NCI-H526 treated with DMSO at 0.1 percent for 48 hours (cell line): Measurements from ENCODE around the gene TNFAIP3.
"Not testable (repeated sequence)": the region's sequence is repeated elsewhere in the genome, so short reads cannot be mapped to it uniquely, and the experiment has no call there.

Experiments used
- DNase-seq: peaks from one replicate; lab custom pipeline; 2025; lab: John Stamatoyannopoulos, UW

TNFAIP3 gene

DNA sequence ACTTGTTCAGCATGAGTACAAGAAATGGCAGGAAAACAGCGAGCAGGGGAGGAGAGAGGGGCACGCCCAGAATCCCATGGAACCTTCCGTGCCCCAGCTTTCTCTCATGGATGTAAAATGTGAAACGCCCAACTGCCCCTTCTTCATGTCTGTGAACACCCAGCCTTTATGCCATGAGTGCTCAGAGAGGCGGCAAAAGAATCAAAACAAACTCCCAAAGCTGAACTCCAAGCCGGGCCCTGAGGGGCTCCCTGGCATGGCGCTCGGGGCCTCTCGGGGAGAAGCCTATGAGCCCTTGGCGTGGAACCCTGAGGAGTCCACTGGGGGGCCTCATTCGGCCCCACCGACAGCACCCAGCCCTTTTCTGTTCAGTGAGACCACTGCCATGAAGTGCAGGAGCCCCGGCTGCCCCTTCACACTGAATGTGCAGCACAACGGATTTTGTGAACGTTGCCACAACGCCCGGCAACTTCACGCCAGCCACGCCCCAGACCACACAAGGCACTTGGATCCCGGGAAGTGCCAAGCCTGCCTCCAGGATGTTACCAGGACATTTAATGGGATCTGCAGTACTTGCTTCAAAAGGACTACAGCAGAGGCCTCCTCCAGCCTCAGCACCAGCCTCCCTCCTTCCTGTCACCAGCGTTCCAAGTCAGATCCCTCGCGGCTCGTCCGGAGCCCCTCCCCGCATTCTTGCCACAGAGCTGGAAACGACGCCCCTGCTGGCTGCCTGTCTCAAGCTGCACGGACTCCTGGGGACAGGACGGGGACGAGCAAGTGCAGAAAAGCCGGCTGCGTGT is 11.6 kb downstream of the TNFAIP3 start:
- no peak for DNase-seq

GRCh38 chr6:137879299-137879698 is 12.2 kb downstream of the TNFAIP3 start:
- DNase-seq: no peak

DNA sequence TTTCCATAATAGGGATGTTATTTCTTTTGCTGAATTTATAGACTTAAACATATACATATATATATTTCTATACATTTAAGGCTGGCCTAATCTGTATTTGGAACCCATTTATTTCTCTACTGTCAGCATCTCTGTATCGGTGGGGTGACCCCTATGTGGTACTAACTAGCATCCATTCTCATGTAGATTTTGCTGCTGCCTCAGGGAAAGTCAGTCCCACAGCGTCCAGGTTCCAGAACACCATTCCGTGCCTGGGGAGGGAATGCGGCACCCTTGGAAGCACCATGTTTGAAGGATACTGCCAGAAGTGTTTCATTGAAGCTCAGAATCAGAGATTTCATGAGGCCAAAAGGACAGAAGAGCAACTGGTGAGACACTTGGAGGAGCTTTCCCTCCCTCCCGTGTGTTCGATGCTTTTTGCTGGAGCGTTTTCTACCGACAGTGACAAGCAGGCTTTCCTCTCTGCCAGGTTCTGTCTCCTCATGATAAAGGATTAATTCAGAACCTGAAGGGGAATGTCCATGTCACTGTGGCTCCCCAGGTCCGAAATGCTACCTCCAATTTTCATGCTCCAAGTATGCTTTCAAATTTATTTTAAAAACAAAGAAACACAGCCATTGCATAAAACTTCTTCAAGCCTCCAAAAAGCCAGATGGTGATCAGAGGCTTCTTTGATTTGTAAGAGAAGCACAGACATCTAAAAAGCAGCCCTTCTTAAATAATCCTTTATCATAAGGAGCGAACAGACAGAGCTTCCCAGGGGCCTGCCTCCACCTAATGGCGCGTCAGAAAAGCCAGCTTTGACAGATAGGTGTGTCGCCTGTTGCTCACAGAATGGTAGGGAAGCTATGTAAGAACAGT is 13.1 kb downstream of the TNFAIP3 start:
- DNase-seq: no peak

GRCh38 chr6:137880746-137881521 is 13.9 kb downstream of the TNFAIP3 start:
- DNase-seq: no peak

GRCh38 chr6:137881522-137881886 is 14.4 kb downstream of the TNFAIP3 start:
- DNase-seq: no peak

GRCh38 chr6:137882225-137882961 is 15.3 kb downstream of the TNFAIP3 start:
- DNase-seq: no peak

DNA sequence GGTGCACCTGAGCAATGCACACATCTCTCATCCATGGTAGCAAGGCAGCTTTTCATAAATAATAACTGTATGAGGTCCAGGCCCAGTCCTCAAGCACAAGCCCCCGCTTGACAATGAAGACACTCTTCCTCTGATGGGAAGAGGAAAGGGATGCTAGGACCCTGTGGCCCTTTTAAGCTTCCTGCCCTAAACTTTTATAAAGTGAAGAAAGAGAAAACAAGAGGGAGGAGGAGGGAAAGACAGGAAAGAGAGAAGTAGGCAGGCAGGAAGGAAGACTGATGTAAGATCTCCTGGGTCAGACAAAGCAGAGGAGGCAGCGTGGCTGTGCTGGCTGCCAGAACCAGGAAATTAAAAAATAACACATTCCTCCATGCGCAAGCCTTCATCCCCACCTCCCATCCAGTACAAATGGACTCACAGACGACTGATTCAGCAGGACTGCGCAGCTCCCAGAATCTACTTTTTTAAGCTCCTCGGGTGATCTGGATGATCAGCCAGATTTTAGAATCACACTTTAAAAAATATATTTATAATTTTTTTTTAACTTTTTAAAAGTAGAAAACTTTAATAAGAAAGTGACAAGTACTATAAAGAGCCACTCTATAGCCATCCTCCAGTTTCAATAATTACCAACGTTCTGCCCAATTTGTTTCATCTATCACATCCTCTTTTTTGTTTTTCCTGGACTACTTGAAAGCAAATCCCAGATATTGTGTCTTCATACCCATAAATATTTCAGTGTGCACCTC is 16.5 kb downstream of the TNFAIP3 start:
- no peak for DNase-seq

DNA sequence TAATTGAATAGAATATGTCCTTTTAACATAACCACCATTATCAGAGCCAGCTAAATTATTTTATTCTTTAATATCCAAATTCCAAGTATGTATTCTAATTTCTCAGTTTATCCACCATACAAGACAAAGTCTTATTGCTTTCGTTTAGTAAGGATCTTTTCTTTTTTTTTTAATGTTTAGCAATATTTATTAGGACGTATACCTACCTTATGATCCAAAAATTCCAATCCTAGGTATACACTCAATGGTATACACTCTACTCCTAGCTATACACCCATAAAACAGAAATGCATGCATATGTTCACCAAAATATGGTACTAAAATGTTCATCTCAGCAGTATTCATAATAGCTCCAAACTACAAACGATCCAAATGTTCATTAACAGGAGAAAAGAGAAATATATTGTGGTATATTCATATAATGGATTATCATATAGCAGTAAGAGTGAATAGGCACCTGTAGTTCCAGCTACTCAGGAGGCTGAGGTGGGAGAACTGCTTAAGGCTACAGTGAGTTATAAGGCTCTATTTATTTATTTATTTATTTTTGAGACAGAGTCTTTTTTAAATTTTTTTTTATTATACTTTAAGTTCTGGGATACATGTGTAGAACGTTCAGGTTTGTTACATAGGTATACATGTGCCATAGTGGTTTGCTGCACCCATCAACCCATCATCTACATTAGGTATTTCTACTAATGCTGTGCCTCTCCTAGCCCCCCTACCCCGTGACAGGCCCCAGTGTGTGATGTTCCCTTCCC is 17.3 kb downstream of the TNFAIP3 start:
- no peak for DNase-seq

DNA sequence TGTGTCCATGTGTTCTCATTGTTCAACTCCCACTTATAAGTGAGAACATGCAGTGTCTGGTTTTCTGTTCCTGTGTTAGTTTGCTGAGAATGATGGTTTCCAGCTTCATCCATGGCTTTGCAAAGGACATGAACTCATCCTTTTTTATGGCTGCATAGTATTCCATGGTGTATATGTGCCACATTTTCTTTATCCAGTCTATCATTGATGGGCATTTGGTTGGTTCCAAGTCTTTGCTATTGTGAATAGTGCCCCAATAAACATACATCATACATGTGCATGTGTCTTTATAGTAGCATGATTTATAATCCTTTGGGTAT is 17.8 kb downstream of the TNFAIP3 start:
- DNase-seq: not testable (repeated sequence)

- DNase-seq: not testable (repeated sequence)
Observed at GRCh38 chr6:137886226-137886625, 19.2 kb downstream of the TNFAIP3 start.

DNA sequence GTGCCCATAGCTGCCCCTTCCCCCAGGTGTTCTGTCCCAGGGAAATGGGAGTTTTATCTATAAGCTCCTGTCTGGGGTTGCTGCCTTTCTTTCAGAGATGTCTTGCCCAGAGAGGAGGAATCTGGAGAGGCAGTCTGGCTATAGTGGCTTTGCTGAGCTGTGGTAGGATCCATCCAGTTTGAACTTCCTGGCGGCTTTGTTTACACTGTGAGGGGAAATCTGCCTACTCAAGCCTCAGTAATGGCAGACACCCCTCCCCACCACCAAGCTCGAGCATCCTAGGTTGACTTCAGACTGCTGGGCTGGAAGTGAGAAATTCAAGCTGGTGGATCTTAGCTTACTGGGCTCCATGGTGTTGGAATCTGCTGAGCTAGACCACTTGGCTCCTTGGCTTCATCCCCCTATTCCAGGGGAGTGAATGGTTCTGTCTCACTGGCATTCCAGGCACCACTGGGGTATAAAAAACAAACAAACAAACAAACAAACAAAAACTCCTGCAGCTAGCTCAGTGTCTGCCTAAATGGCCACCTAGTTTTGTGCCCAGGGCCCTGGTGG is 24.0 kb downstream of the TNFAIP3 start:
- DNase-seq: no peak

GRCh38 chr6:137892271-137892708 is 25.2 kb downstream of the TNFAIP3 start:
- no peak for DNase-seq

DNA sequence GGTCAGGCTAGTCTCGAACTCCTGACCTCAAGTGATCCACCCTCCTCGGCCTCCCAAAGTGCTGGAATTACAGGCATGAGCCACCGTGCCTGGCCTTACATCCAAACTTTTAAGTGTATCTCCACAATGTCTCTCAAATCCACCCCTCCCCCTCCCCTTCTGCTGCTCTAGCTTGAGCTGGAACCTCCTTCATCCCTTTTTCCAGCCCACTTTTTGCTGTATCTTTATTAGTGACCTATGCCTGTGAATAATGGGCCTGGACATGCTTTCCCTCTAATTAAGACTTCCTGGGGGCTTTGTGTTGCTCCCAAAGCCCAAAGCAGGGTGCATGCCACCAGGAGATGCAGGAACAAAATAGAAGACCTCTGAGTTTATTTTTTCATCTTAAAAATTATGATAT is 26.1 kb downstream of the TNFAIP3 start:
- no peak for DNase-seq

- DNase-seq: no peak
Observed at GRCh38 chr6:137893726-137894125, 26.7 kb downstream of the TNFAIP3 start.

DNA sequence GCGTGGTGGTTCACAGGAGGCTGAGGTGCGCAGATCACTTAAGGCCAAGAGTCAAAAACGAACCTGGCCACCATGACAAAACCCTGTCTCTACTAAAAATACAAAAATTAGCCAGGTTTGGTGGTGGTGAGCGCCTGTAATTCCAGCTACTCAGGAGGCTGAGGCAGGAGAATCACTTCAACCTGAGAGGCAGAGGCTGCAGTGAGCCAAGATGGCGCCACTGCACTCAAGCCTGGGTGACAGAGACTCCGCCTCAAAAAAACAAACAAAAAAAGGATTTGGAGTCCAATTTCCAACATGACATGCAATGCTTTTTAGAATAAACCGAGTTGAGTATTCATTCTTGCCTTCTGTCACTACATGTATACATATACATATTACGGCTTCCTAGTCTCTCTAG is 27.3 kb downstream of the TNFAIP3 start:
- DNase-seq: not testable (repeated sequence)

DNA sequence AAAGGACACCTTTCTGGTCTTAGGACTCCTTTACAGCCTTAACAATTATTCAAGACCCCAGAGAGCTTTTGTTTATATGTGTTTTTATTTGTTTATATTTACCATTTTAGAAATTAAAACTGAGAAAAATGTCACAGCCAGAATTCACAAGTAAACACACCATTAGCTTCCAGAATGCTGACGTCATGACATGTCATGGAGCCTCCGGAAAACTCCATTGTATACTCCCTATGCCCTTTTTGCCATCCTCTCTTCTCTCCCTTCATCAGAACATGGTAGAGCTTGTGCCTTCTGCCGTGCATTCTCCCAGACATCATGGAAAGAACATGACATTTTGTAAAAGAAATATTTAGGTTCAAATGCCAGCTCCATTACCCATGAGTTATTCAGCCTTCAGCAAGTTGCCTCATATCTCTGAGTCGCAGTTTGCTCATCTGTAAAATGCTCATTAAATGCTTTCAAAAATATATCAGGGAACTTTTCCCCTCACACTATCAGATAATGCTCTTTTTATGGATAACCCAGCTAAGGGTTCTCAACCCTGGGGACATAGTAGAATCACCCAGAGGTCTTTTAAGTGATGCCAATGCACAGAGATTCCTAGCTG is 27.8 kb downstream of the TNFAIP3 start:
- DNase-seq: no peak

DNA sequence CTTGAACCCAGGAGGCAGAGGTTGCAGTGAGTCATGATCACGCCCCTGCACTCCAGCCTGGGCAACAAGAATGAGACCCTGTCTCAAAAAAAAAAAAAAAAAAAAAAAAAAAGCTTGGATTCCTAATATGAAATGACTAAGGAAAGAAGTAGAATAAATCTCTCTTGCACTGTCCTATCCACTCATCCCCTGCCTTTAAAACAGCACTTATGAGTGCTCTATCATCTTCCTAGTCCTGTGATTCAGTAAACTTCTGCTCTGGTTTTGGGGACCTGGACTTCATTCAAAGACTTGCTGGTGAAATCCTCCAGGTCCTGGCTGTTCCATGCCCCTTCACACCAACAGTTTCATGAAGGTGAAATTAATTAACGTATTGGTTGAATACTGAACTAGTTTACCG is 29.6 kb downstream of the TNFAIP3 start:
- no peak for DNase-seq

- DNase-seq: no peak
Observed at GRCh38 chr6:137900815-137901214, 33.8 kb downstream of the TNFAIP3 start.

GRCh38 chr6:137901454-137901853 is 34.4 kb downstream of the TNFAIP3 start:
- DNase-seq: no peak

DNA sequence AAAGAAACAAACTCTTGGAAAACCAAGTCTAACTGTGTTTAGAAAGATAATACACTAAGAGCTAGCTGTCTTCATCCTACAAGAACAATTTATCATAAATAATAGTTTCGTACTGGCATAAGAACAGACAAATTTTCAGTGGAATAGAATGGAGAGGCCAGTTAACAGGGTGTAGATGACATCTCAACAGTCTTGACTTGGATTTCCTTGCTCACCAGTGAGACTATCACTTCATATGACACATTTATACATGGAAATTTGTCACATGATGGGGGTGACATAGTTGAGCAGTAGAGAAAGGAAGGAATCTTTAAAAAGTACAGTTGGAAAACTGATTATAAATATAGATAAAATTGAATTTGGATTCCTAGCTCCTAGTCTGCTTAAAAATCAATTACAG is 35.6 kb downstream of the TNFAIP3 start:
- no peak for DNase-seq
